Fibroblast of villous mesenchyme (primary cell): ENCODE measurements around the gene ZNF148. TPM values are rescaled to one million over a fixed set of nuclear protein-coding genes. Genes with fewer than 3 reads are reported as not detected.

Experiments
- DNase-seq: peaks from one replicate; pipeline ENCODE4 v3.0.0-alpha.2; 2010; ENCODE audit warnings: low read depth
- H3K4me3 ChIP-seq: 2 replicates; pipeline ENCODE4 v1.5.1; 2011; ENCODE audit warnings: low read depth, mild to moderate bottlenecking, low read length
- total RNA-seq: library from RNA; depleted of rRNA; stranded (reverse); fragments of >200 nt; gene quantifications from 2 replicates; pipeline ENCODE4 v1.2.3, GENCODE V29; 2012
- TF ChIP-seq, protein P1 (sequence below): IDR thresholded peaks from 2 replicates; pipeline ENCODE4 v1.5.1; 2012; ENCODE audit warnings: low read depth, mild to moderate bottlenecking, low read length; ENCODE audit not compliant: insufficient read depth

ZNF148 gene
- total RNA-seq, 1 donor: 42.7 TPM

DNA sequence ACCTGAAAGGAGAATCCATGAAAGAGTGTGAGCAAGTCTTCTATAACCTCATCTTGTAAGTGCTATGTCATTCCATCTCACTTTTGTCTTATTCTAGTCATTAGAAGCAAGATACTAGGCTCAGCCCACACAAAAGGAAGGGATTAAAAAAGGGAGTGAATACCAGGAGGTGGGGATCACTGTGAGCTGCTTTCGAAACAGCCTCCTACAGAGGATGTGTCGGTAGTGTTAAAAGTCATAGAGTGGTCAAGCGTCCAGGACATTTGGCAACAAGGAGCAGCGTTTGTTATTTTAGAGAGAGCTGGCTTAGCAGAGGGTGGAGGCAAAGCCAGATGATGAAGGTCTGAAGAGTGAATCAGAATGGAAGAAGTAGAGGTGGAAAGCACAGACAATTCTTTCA, 11.7 kb upstream of the ZNF148 start:
- peak; percentile 83 for DNase-seq
- TF ChIP-seq, protein P1, sequence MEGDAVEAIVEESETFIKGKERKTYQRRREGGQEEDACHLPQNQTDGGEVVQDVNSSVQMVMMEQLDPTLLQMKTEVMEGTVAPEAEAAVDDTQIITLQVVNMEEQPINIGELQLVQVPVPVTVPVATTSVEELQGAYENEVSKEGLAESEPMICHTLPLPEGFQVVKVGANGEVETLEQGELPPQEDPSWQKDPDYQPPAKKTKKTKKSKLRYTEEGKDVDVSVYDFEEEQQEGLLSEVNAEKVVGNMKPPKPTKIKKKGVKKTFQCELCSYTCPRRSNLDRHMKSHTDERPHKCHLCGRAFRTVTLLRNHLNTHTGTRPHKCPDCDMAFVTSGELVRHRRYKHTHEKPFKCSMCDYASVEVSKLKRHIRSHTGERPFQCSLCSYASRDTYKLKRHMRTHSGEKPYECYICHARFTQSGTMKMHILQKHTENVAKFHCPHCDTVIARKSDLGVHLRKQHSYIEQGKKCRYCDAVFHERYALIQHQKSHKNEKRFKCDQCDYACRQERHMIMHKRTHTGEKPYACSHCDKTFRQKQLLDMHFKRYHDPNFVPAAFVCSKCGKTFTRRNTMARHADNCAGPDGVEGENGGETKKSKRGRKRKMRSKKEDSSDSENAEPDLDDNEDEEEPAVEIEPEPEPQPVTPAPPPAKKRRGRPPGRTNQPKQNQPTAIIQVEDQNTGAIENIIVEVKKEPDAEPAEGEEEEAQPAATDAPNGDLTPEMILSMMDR: no peak
- no peak overlapping the region for H3K4me3 ChIP-seq

DNA sequence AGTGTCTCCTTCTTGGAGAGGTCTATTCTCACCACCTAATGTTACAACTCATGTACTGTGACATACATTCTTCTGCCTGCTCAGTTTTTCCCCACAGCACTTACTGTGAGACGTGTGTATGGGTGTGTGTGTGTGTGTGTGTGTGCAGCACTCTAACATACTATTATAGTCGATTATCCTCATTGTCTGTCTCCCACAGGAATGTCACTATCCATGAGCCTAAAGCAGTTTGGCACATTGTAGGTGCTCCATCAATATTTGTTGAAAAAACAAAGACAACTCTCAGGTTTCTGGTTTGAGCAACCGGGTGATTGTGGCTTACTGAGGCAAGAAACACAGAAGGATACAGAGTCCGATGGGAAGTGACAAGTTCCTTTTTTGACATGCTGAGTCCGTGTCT, 8.6 kb upstream of the ZNF148 start:
- no peak for DNase-seq
- H3K4me3 ChIP-seq: no peak overlapping the region
- TF ChIP-seq, protein P1: no peak

DNA sequence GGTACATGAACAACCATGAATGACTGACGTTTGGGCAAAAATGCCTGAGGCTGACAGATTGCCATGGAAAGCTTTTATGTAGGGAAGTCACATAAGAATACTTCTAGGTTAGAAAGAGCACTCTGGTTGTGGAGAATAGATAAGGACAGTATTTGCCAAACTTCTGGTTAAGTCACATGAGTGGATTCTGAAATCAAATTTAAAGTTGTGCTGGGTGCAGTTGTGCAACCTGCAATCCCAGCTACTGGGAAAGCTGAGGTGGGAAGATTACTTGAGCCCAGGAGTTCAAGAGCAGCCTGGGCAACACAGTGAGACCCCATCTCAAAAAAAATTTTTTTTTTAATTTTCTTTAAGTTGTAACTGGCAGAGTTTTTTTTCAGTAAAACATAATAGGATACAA, 7.2 kb upstream of the ZNF148 start:
- peak; percentile 30 for DNase-seq
- TF ChIP-seq, protein P1: no peak

DNA sequence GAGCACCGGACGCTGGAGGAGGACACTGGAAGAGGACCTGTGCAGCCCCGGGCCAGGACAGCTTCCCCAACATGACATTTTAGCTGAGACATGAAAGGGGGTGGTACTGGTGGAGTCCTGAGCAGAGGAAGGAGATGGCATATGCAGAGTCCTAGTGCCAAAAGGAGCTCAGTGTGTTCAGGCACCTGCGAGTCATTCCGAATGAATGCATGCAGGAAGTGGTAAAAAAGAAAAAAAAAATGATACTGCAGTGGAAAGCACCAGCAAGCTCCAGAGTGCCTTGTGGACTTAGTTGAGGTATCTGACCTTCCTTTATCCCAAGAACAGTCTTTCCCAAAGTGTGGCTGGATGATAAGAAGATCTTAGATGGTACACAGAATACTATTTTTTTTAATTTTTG, 6.6 kb upstream of the ZNF148 start:
- DNase-seq: peak; percentile 25
- TF ChIP-seq, protein P1: no peak
- no peak overlapping the region for H3K4me3 ChIP-seq

More for the DNA sequence above, 7.2 kb upstream of the ZNF148 start:
- H3K4me3 ChIP-seq: no peak overlapping the region

DNA sequence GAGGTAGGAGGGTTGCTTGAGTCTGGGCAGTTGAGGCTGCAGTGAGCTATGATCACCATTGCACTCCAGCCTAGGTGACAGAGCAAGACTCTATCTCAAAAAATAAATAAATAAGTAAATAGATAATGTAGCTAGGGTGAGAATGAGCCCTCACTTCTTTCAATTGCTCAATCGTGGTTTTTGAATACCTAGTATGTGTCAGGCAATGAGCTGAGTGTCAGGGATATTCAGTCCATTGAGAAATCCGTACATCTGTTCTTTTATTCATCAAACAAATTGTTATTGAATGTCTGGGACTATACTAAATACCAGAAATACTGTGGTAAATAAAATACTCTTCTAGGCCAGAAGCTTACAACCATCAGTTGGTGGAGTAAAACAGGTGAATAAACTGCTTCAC, 6.2 kb upstream of the ZNF148 start:
- DNase-seq: peak; percentile 45
- TF ChIP-seq, protein P1: no peak
- no peak overlapping the region for H3K4me3 ChIP-seq

DNA sequence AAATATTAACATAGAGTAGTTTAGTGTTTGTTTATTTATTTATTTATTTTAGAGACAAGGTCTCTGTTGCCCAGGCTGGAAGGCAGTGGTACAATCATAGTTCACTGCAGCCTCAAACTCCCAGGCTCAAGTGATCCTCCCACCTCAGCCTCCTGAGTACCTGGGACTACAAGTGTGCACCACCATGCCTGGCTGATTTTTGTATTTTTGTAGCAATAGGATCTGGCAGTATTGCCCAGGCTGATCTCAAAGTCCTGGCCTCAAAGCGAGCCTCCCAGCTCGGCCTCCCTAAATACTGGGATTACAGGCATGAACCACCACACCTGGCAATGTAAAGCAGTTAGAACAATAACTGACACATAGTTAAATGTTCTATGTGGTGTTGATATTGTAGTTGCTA, 4.4 kb upstream of the ZNF148 start:
- H3K4me3 ChIP-seq: no peak overlapping the region
- TF ChIP-seq, protein P1: no peak
- no peak for DNase-seq

DNA sequence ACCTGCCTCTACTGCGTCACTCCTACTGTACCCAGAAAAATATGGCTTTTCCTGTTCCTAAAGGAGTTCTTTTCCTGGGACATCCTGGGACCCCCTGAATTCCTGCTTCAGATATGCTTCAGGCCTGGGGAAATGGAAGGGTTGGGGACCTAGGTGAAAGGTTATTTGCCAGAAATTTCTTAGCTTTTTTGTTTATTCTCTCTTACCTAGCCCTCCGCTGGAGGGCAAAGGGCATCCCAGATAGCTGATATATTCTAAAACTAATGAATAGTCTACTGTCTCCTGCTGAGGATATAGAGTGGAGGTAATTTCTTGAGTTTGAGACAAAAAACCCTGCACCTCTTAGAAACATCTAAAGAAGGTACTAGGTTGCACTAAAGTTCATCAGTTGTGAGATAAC, 3.6 kb upstream of the ZNF148 start:
- no peak for DNase-seq
- no peak overlapping the region for H3K4me3 ChIP-seq
- TF ChIP-seq, protein P1: no peak
